ACC112 (cell line): ENCODE results near the gene NPLOC4.

Experiments
- H2AFZ ChIP-seq: fragments of 200-600 bp; sonication (generic); one replicate; pipeline ENCODE4 v1.6.0; 2017; ENCODE audit warnings: antibody characterized with exemption, low read length; ENCODE audit not compliant: unreplicated experiment
- H3K27ac ChIP-seq: fragments of 200-600 bp; sonication (generic); 2 replicates; pipeline ENCODE4 v1.5.1; 2014; ENCODE audit warnings: low read depth, mild to moderate bottlenecking, antibody characterized with exemption, low read length, moderate library complexity
- H3K27me3 ChIP-seq: fragments of 200-600 bp; sonication (generic); 2 replicates; pipeline ENCODE4 v1.6.1; 2014; ENCODE audit warnings: mild to moderate bottlenecking, antibody characterized with exemption, low read length, moderate library complexity, mixed read lengths; ENCODE audit not compliant: insufficient read depth
- H3K36me3 ChIP-seq: fragments of 200-600 bp; sonication (generic); 2 replicates; pipeline ENCODE4 v1.6.1; 2016; ENCODE audit warnings: mild to moderate bottlenecking, antibody characterized with exemption, low read length, moderate library complexity, mixed read lengths; ENCODE audit not compliant: insufficient read depth
- H3K4me1 ChIP-seq: fragments of 200-600 bp; sonication (generic); one replicate; pipeline ENCODE4 v1.6.1; 2016; ENCODE audit warnings: low read length, mixed read lengths; ENCODE audit not compliant: insufficient read depth, unreplicated experiment, control insufficient read depth
- H3K4me3 ChIP-seq: fragments of 200-600 bp; sonication (generic); 2 replicates; pipeline ENCODE4 v1.5.1; 2014; ENCODE audit warnings: mild to moderate bottlenecking, low read depth, low read length
- H3K79me2 ChIP-seq: fragments of 200-600 bp; sonication (generic); one replicate; pipeline ENCODE4 v1.6.0; 2016; ENCODE audit warnings: low read length; ENCODE audit not compliant: control insufficient read depth, unreplicated experiment, insufficient read depth

The NPLOC4 gene

GRCh38 chr17:81583589-81584342 is 53.1 kb downstream of the NPLOC4 start:
- Histone ChIP-seq H3K36me3 (peaks cover 29% of the 10 kb centered on the region; the same call in 1 of the 2 replicates), H3K4me1 (peaks cover 34% of the 10 kb centered on the region), H3K27ac (no peak overlapping the region)

DNA sequence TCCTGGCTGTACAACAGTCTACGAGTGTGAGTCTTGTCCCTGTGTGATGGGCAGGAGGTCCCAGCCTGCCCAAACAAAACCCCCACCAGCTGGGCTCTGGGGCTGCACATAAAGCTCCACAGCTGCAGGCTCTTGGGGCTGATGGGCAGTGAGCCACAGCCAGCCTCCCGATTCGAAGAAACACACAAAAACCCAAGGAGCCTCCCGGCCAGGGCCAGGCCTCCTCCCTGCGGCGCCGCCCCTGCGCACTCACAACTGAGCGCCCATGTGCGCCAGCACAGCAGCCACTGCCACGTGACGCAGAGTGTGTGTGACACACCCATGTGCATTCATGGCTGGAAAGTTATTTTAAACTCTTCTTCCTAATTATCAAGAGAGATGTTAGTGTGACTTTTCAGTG is 54.2 kb downstream of the NPLOC4 start:
- H2AFZ ChIP-seq, result no peak overlapping the region
- peaks cover 19% of the 10 kb centered on the region for H3K79me2 ChIP-seq
- no peak overlapping the region for H3K4me3 ChIP-seq
- H3K4me1 ChIP-seq, result peaks cover 43% of the 10 kb centered on the region
- peaks cover 23% of the 10 kb centered on the region; the same call in 1 of the 2 replicates for H3K36me3 ChIP-seq
- H3K27ac ChIP-seq, result peak overlapping the region; percentile 47; the same call in 1 of the 2 replicates
- H3K27me3 ChIP-seq, result no peaks in the 10 kb centered on the region

More at GRCh38 chr17:81583589-81584342, 53.1 kb downstream of the NPLOC4 start:
- H3K4me3 ChIP-seq, result no peak overlapping the region
- peaks cover 19% of the 10 kb centered on the region for H3K79me2 ChIP-seq
- H3K27me3 ChIP-seq, result no peaks in the 10 kb centered on the region
- H2AFZ ChIP-seq, result no peak overlapping the region

DNA sequence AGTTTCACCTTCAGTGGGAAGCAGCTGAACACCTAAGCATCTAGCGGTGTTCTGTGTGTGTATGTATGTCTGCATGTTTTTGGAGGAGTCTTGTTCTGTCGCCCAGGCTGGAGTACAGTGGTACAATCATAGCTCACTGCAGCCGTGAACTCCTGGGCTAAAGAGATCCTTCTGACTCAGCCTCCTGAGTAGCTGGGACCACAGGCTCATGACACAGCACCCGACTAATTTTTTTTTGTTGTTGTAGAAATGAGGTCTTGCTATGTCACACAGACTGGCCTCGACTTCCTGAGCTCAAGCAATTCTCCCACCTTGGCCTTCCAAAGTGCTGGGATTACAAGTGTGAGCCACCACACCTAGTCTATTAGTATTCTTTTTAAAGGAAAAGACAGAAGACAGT is 54.6 kb downstream of the NPLOC4 start:
- H3K36me3 ChIP-seq, result peaks cover 23% of the 10 kb centered on the region; the same call in 1 of the 2 replicates
- no peak overlapping the region for H2AFZ ChIP-seq
- peaks cover 19% of the 10 kb centered on the region for H3K79me2 ChIP-seq
- no peaks in the 10 kb centered on the region for H3K27me3 ChIP-seq
- peak overlapping the region; percentile 47; the same call in 1 of the 2 replicates for H3K27ac ChIP-seq
- H3K4me3 ChIP-seq, result no peak overlapping the region
- H3K4me1 ChIP-seq, result peaks cover 47% of the 10 kb centered on the region

- Histone ChIP-seq H3K27ac (no peak overlapping the region), H3K4me1 (peaks cover 53% of the 10 kb centered on the region), H3K36me3 (peaks cover 23% of the 10 kb centered on the region; the same call in 1 of the 2 replicates), H2AFZ (no peak overlapping the region), H3K79me2 (peaks cover 19% of the 10 kb centered on the region), H3K27me3 (no peaks in the 10 kb centered on the region), H3K4me3 (no peak overlapping the region)
These were observed 55.2 kb downstream of the NPLOC4 start for GRCh38 chr17:81581758-81582157.

GRCh38 chr17:81580481-81580880 is 56.4 kb downstream of the NPLOC4 start:
- H3K27me3 ChIP-seq, result no peaks in the 10 kb centered on the region
- H3K4me1 ChIP-seq, result peaks cover 64% of the 10 kb centered on the region
- no peak overlapping the region for H3K4me3 ChIP-seq
- H3K79me2 ChIP-seq, result peaks cover 28% of the 10 kb centered on the region
- no peak overlapping the region for H3K27ac ChIP-seq
- H2AFZ ChIP-seq, result no peak overlapping the region
- H3K36me3 ChIP-seq, result peaks cover 25% of the 10 kb centered on the region; the same call in 1 of the 2 replicates

GRCh38 chr17:81579821-81580321 is 57.0 kb downstream of the NPLOC4 start:
- no peaks in the 10 kb centered on the region for H3K27me3 ChIP-seq
- peaks cover 66% of the 10 kb centered on the region for H3K4me1 ChIP-seq
- no peak overlapping the region for H2AFZ ChIP-seq
- no peak overlapping the region for H3K27ac ChIP-seq
- H3K36me3 ChIP-seq, result peaks cover 27% of the 10 kb centered on the region; the same call in 1 of the 2 replicates
- H3K79me2 ChIP-seq, result peaks cover 32% of the 10 kb centered on the region
- no peak overlapping the region for H3K4me3 ChIP-seq

DNA sequence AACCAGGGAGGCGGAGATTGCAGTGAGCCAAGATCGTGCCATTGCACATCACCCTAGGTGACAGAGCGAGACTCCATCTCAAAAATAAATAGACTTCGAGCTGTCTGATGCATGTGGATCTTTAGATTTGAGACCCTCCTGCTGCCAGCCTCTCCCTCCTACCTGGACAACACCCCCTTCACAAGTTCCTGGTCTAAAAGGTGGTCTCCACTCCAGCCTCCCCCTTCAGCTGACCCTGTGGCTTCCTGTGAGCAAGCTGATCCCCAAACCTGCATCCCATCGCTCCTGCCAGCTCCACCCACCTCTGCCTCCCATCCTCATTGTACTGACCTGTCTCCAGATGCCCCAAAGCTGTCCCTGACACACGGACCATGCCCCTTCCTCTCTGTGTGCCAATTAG is 57.6 kb downstream of the NPLOC4 start:
- H3K27ac ChIP-seq, result no peak overlapping the region
- no peak overlapping the region for H2AFZ ChIP-seq
- peaks cover 64% of the 10 kb centered on the region for H3K4me1 ChIP-seq
- no peaks in the 10 kb centered on the region for H3K27me3 ChIP-seq
- no peak overlapping the region for H3K4me3 ChIP-seq
- H3K36me3 ChIP-seq, result peaks cover 24% of the 10 kb centered on the region; the same call in 1 of the 2 replicates
- peaks cover 38% of the 10 kb centered on the region for H3K79me2 ChIP-seq

GRCh38 chr17:81578561-81579225 is 58.2 kb downstream of the NPLOC4 start:
- H3K4me3 ChIP-seq, result no peak overlapping the region
- no peaks in the 10 kb centered on the region for H3K27me3 ChIP-seq
- peak overlapping the region; percentile 80 for H3K27ac ChIP-seq
- peaks cover 41% of the 10 kb centered on the region for H3K79me2 ChIP-seq
- no peak overlapping the region for H2AFZ ChIP-seq
- peaks cover 21% of the 10 kb centered on the region; the same call in 1 of the 2 replicates for H3K36me3 ChIP-seq
- H3K4me1 ChIP-seq, result peaks cover 58% of the 10 kb centered on the region

- peaks cover 17% of the 10 kb centered on the region; the same call in 1 of the 2 replicates for H3K36me3 ChIP-seq
- H2AFZ ChIP-seq, result no peak overlapping the region
- H3K79me2 ChIP-seq, result peaks cover 44% of the 10 kb centered on the region
- no peaks in the 10 kb centered on the region for H3K27me3 ChIP-seq
- no peak overlapping the region for H3K4me3 ChIP-seq
- H3K27ac ChIP-seq, result peak overlapping the region; percentile 80
- H3K4me1 ChIP-seq, result peaks cover 57% of the 10 kb centered on the region
These were observed 58.9 kb downstream of the NPLOC4 start for GRCh38 chr17:81578038-81578441.

- H3K4me3 ChIP-seq, result peak overlapping the region; percentile 50
- peaks cover 16% of the 10 kb centered on the region; the same call in 1 of the 2 replicates for H3K36me3 ChIP-seq
- no peaks in the 10 kb centered on the region for H3K27me3 ChIP-seq
- H3K79me2 ChIP-seq, result peaks cover 47% of the 10 kb centered on the region
- H3K4me1 ChIP-seq, result peaks cover 52% of the 10 kb centered on the region
- H2AFZ ChIP-seq, result no peak overlapping the region
- H3K27ac ChIP-seq, result peak overlapping the region; percentile 80
These were observed 59.5 kb downstream of the NPLOC4 start for GRCh38 chr17:81577278-81578000.
